DMS53 treated with DMSO at 0.1 percent for 48 hours (cell line): ENCODE measurements around the gene SLC29A4.
"Not testable (repeated sequence)": the region's sequence is repeated elsewhere in the genome, so short reads cannot be mapped to it uniquely, and the experiment has no call there.

Experiments used
- DNase-seq: peaks from one replicate; lab custom pipeline; 2025; ENCODE audit not compliant: unreplicated experiment; lab: John Stamatoyannopoulos, UW

SLC29A4 gene

GRCh38 chr7:5273831-5274405, 8.8 kb upstream of the SLC29A4 start:
- DNase-seq = peak; percentile 63

- DNase-seq = no peak
These were observed 8.3 kb upstream of the SLC29A4 start for GRCh38 chr7:5274441-5274840.

GRCh38 chr7:5274985-5275431, 7.7 kb upstream of the SLC29A4 start:
- not testable (repeated sequence) for DNase-seq

GRCh38 chr7:5275510-5275909, 7.2 kb upstream of the SLC29A4 start:
- DNase-seq = not testable (repeated sequence)

- DNase-seq = not testable (repeated sequence)
These were observed 6.6 kb upstream of the SLC29A4 start for GRCh38 chr7:5276123-5276522.

- DNase-seq = no peak
These were observed 6.1 kb upstream of the SLC29A4 start for GRCh38 chr7:5276611-5277010.

- DNase-seq = no peak
These were observed 4.0 kb upstream of the SLC29A4 start for GRCh38 chr7:5278766-5279165.

- DNase-seq = no peak
These were observed 3.0 kb upstream of the SLC29A4 start for GRCh38 chr7:5279734-5280133.

GRCh38 chr7:5281598-5282500, 894 bp upstream of the SLC29A4 start:
- not testable (repeated sequence) for DNase-seq

GRCh38 chr7:5283421-5284303, 919 bp downstream of the SLC29A4 start:
- peak; percentile 31 for DNase-seq

GRCh38 chr7:5284304-5285281, 1.9 kb downstream of the SLC29A4 start:
- DNase-seq = peak; percentile 94

- DNase-seq = no peak
These were observed 4.2 kb downstream of the SLC29A4 start for GRCh38 chr7:5286933-5287332.

GRCh38 chr7:5287373-5287772, 4.6 kb downstream of the SLC29A4 start:
- DNase-seq = not testable (repeated sequence)

GRCh38 chr7:5287802-5288201, 5.1 kb downstream of the SLC29A4 start:
- no peak for DNase-seq

GRCh38 chr7:5288560-5288959, 5.8 kb downstream of the SLC29A4 start:
- not testable (repeated sequence) for DNase-seq

- no peak for DNase-seq
These were observed 6.6 kb downstream of the SLC29A4 start for GRCh38 chr7:5289355-5289754.

- DNase-seq = no peak
These were observed 8.6 kb downstream of the SLC29A4 start for GRCh38 chr7:5291301-5291700.

GRCh38 chr7:5291711-5292335, 9.1 kb downstream of the SLC29A4 start:
- DNase-seq = not testable (repeated sequence)

- DNase-seq = no peak
These were observed 11.6 kb downstream of the SLC29A4 start for GRCh38 chr7:5294169-5294987.
